NT2/D1 (cell line): ENCODE results near the gene KTN1.

Experiments used
- YY1 ChIP-seq: IDR thresholded peaks from 2 replicates; pipeline ENCODE4 v1.6.1; 2011; ENCODE audit not compliant: insufficient read length, insufficient read depth
- ZNF274 ChIP-seq: IDR thresholded peaks from 2 replicates; pipeline ENCODE4 v1.6.1; 2011; ENCODE audit warnings: mild to moderate bottlenecking, low read depth, low read length

DNA sequence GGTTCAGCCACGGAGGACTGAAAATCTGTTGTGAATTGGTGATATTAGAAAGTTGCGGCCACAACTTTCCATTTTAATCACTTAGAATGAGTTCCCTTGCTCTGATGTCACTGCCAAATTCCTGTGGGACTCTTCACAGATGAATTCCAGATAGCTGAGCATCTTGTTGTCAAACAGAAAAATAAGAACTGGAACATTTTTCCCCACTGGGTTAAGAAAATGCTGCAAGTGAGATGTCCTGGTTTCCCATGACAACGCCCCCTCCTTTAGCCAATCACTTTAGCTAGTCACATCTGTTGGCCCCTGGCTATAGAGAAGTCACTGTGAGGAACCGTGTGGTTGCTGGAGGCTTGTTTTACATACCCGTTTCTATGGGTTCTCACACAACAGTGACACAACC is 135.9 kb downstream of the KTN1 start:
- TF ChIP-seq ZNF274 (no peak), YY1 (no peak)
